ENCODE measurements around the gene ARL5B. TPM values are rescaled to one million over a fixed set of nuclear protein-coding genes. Genes with fewer than 3 reads are reported as not detected.

The ARL5B gene
- total RNA-seq, 2 donors from 2014 or later, result 8.6 to 13.8 TPM

- Histone ChIP-seq H3K36me3 (replicated peaks in 1 of 2; ENCODE audit: insufficient read depth in 1 of 2, low read depth in 2 of 2) (no peaks in the 10 kb centered on the region), H3K4me1 (no peaks in the 10 kb centered on the region), H3K9me3 (no peaks in the 10 kb centered on the region), H3K27me3 (no peaks in the 10 kb centered on the region), H3K4me3 (no peak overlapping the region), H3K27ac (no peak overlapping the region)
- TF ChIP-seq POLR2A (IDR thresholded peaks at IDR 0.05) (no peak), CTCF (IDR thresholded peaks at IDR 0.05) (no peak)
- 52 to 67% methylated on average over 1 of the region's 1 CpG for WGBS, 2 donors
- no peak for ATAC-seq
- DNase-seq, result no peak
- intact Hi-C loops (cut with DNase I), result no loop called here
These were observed 25.2 kb downstream of the ARL5B start for GRCh38 chr10:18684416-18684815.

GRCh38 chr10:18684953-18685352 lies 25.7 kb downstream of the ARL5B start:
- TF ChIP-seq CTCF (IDR thresholded peaks at IDR 0.05) (no peak), POLR2A (IDR thresholded peaks at IDR 0.05) (no peak)
- H3K4me1 ChIP-seq, result no peaks in the 10 kb centered on the region
- no peaks in the 10 kb centered on the region for H3K36me3 ChIP-seq (replicated peaks in 1 of 2; ENCODE audit: insufficient read depth in 1 of 2, low read depth in 2 of 2)
- no peak for DNase-seq
- no peak overlapping the region for H3K4me3 ChIP-seq
- H3K9me3 ChIP-seq, result no peaks in the 10 kb centered on the region
- WGBS, 2 donors, result 71 to 79% methylated on average over 3 of the region's 3 CpGs
- H3K27me3 ChIP-seq, result no peaks in the 10 kb centered on the region
- H3K27ac ChIP-seq, result no peak overlapping the region
- intact Hi-C loops (cut with DNase I), result no loop called here
- no peak for ATAC-seq

- Histone ChIP-seq H3K4me1 (no peaks in the 10 kb centered on the region), H3K9me3 (no peaks in the 10 kb centered on the region), H3K36me3 (replicated peaks in 1 of 2; ENCODE audit: insufficient read depth in 1 of 2, low read depth in 2 of 2) (no peaks in the 10 kb centered on the region), H3K27me3 (no peaks in the 10 kb centered on the region), H3K27ac (no peak overlapping the region), H3K4me3 (no peak overlapping the region)
- no peak for TF ChIP-seq POLR2A (IDR thresholded peaks at IDR 0.05)
- no peak for TF ChIP-seq CTCF (IDR thresholded peaks at IDR 0.05)
- DNase-seq (no peak), ATAC-seq (no peak)
- intact Hi-C loops (cut with DNase I), result no loop called here
- WGBS, 2 donors, result 57 to 58% methylated on average over 7 of the region's 7 CpGs
These were observed 26.3 kb downstream of the ARL5B start for GRCh38 chr10:18685555-18685954.

GRCh38 chr10:18687195-18687594 lies 28.0 kb downstream of the ARL5B start:
- TF ChIP-seq CTCF (IDR thresholded peaks at IDR 0.05) (no peak), POLR2A (IDR thresholded peaks at IDR 0.05) (no peak)
- 90 to 91% methylated on average over 7 of the region's 7 CpGs for WGBS, 2 donors
- no peaks in the 10 kb centered on the region for H3K4me1 ChIP-seq
- H3K27ac ChIP-seq, result no peak overlapping the region
- DNase-seq (no peak), ATAC-seq (no peak)
- H3K27me3 ChIP-seq, result no peaks in the 10 kb centered on the region
- intact Hi-C loops (cut with DNase I), result no loop called here
- no peaks in the 10 kb centered on the region for H3K36me3 ChIP-seq (replicated peaks in 1 of 2; ENCODE audit: insufficient read depth in 1 of 2, low read depth in 2 of 2)
- H3K4me3 ChIP-seq, result no peak overlapping the region
- H3K9me3 ChIP-seq, result no peaks in the 10 kb centered on the region

GRCh38 chr10:18687706-18688105 lies 28.5 kb downstream of the ARL5B start:
- TF ChIP-seq CTCF (IDR thresholded peaks at IDR 0.05) (no peak), POLR2A (IDR thresholded peaks at IDR 0.05) (no peak)
- Histone ChIP-seq H3K27me3 (no peaks in the 10 kb centered on the region), H3K4me1 (no peaks in the 10 kb centered on the region), H3K9me3 (no peaks in the 10 kb centered on the region), H3K4me3 (no peak overlapping the region), H3K36me3 (replicated peaks in 1 of 2; ENCODE audit: insufficient read depth in 1 of 2, low read depth in 2 of 2) (no peaks in the 10 kb centered on the region), H3K27ac (no peak overlapping the region)
- intact Hi-C loops (cut with DNase I), result no loop called here
- DNase-seq, result no peak
- ATAC-seq, result no peak
- WGBS, 2 donors, result 43 to 53% methylated on average over 5 of the region's 5 CpGs
